GM12878 (cell line): ENCODE data around the gene MVK. TPM values are rescaled to one million over a fixed set of nuclear protein-coding genes. Genes with fewer than 3 reads are reported as not detected.

ENCODE experiments used
- ATAC-seq: fragments of 200-7000 bp; cut with Tn5 transposase; 3 replicates; pipeline ENCODE4 v1.9.1; 2020; ENCODE audit warnings: mild to moderate bottlenecking, moderate library complexity
- BruUV-seq: library from RNA; stranded (reverse); fragments of 400-500 nt; replicated peaks from 2 replicates; lab custom pipeline; 2021; lab: Mats Ljungman, UMichigan
- CTCF ChIA-PET: fragments of 300-600 bp; sonication (Branson Sonifier 250); formaldehyde crosslinking; extraction: SDS; loops from one replicate; lab custom pipeline; 2021; ENCODE audit warnings: inconsistent platforms; lab: Yijun Ruan, JAX
- POLR2A ChIA-PET: fragments of 350-600 bp; formaldehyde crosslinking; extraction: SDS; loops from one replicate; lab custom pipeline; 2021; ENCODE audit warnings: inconsistent platforms; lab: Charles Lee
- RAD21 ChIA-PET: fragments of 300-600 bp; sonication (Branson Sonifier 250); formaldehyde crosslinking; loops from one replicate; lab custom pipeline; 2023; ENCODE audit warnings: antibody characterized with exemption; ENCODE audit not compliant: unreplicated experiment; lab: Charles Lee
- SMC1A ChIA-PET: fragments of 300-600 bp; sonication (Branson Sonifier 250); formaldehyde crosslinking; loops from one replicate; lab custom pipeline; 2023; ENCODE audit not compliant: unreplicated experiment, uncharacterized antibody; lab: Charles Lee
- DNase-seq: peaks from one replicate; pipeline ENCODE4 v3.0.0-alpha.2; 2011; ENCODE audit warnings: low read depth, low spot score
- FAIRE-seq: peaks from 3 replicates; lab custom pipeline; 2011; peaks lifted over from hg19 to GRCh38; lab: Jason Lieb, UNC
- H2AFZ ChIP-seq: 2 replicates; pipeline ENCODE4 v1.6.0; 2011; ENCODE audit warnings: low read depth, low read length, control low read depth; ENCODE audit not compliant: control insufficient read depth
- H3K27ac ChIP-seq: 2 replicates; pipeline ENCODE4 v1.5.1; 2011; ENCODE audit warnings: control low read depth; ENCODE audit not compliant: control insufficient read depth, insufficient read depth
- H3K27me3 ChIP-seq, 2 experiments: replicated peaks in 1 of 2; 2 replicates each; pipeline versions ENCODE4 v1.6.0 to v1.6.1; 2011; ENCODE audit warnings: low read length in 1 of 2; ENCODE audit not compliant: control insufficient read depth in 2 of 2, insufficient read depth in 2 of 2
- H3K36me3 ChIP-seq, 2 experiments: 2 replicates each; pipeline ENCODE4 v1.5.1; 2011; ENCODE audit warnings: low read length in 1 of 2; ENCODE audit not compliant: control insufficient read depth in 2 of 2, insufficient read depth in 2 of 2
- H3K4me1 ChIP-seq: 2 replicates; pipeline ENCODE4 v1.6.1; 2011; ENCODE audit warnings: mild to moderate bottlenecking, low read length, moderate library complexity, mixed read lengths; ENCODE audit not compliant: control insufficient read depth, insufficient read depth
- H3K4me2 ChIP-seq: 2 replicates; pipeline ENCODE4 v1.6.0; 2011; ENCODE audit warnings: control low read depth; ENCODE audit not compliant: control insufficient read depth, insufficient read depth
- H3K4me3 ChIP-seq: fragments of 200-600 bp; sonication (generic); 2 replicates; pipeline ENCODE4 v1.5.1; 2016
- H3K79me2 ChIP-seq: 2 replicates; pipeline ENCODE4 v1.6.0; 2011; ENCODE audit warnings: low read length; ENCODE audit not compliant: control insufficient read depth, insufficient read depth
- H3K9ac ChIP-seq: 2 replicates; pipeline ENCODE4 v1.8.0; 2011; ENCODE audit warnings: low read length, control low read depth, mixed read lengths; ENCODE audit not compliant: control insufficient read depth, insufficient read depth
- H3K9me3 ChIP-seq: replicated peaks from 3 replicates; pipeline ENCODE4 v1.5.1; 2011; ENCODE audit warnings: mild to moderate bottlenecking, low read length; ENCODE audit not compliant: control insufficient read depth, insufficient read depth
- H4K20me1 ChIP-seq: 2 replicates; pipeline ENCODE4 v1.6.0; 2011; ENCODE audit not compliant: control insufficient read depth, insufficient read depth
- CBX5 ChIP-seq: sonication (generic); IDR thresholded peaks from 2 replicates; pipeline ENCODE4 v1.6.1; 2016; ENCODE audit warnings: low read depth, moderate library complexity, mild to moderate bottlenecking, inconsistent platforms
- HCFC1 ChIP-seq: fragments of 150-350 bp; IDR thresholded peaks from 2 replicates; pipeline ENCODE4 v1.6.1; 2014; ENCODE audit warnings: low read length
- IKZF2 ChIP-seq, 2 experiments: fragments of 450-650 bp; IDR thresholded peaks; 2 replicates each; pipeline ENCODE4 v1.6.1; 2017; ENCODE audit warnings: mild to moderate bottlenecking in 2 of 2, moderate library complexity in 2 of 2
- KAT2A ChIP-seq: conservative IDR thresholded peaks from 2 replicates; pipeline ENCODE4 v1.6.1; 2011; ENCODE audit warnings: low read depth, low read length; ENCODE audit not compliant: control insufficient read depth
- MEF2A ChIP-seq: IDR thresholded peaks from 2 replicates; pipeline ENCODE4 v1.6.1; 2011; ENCODE audit warnings: low read depth, mild to moderate bottlenecking, low read length, moderate library complexity; ENCODE audit not compliant: insufficient read depth
- NFXL1 ChIP-seq: fragments of 450-650 bp; IDR thresholded peaks from 2 replicates; pipeline ENCODE4 v1.6.1; 2017; ENCODE audit warnings: antibody characterized with exemption, mild to moderate bottlenecking, borderline replicate concordance
- NFYB ChIP-seq: IDR thresholded peaks from 2 replicates; pipeline ENCODE4 v1.6.1; 2011; ENCODE audit warnings: low read depth, mild to moderate bottlenecking, low read length, improper control_type of control experiment, moderate library complexity; ENCODE audit not compliant: insufficient read depth
- POLR2AphosphoS5 ChIP-seq: IDR thresholded peaks from 2 replicates; pipeline ENCODE4 v1.6.1; 2011; ENCODE audit warnings: mild to moderate bottlenecking, low read length, inconsistent platforms
- SMAD1 ChIP-seq: fragments of 450-650 bp; IDR thresholded peaks from 2 replicates; pipeline ENCODE4 v1.6.1; 2018; ENCODE audit warnings: mild to moderate bottlenecking, low read depth; ENCODE audit not compliant: partially characterized antibody
- SUPT20H ChIP-seq: IDR thresholded peaks from 2 replicates; pipeline ENCODE4 v1.6.1; 2011; ENCODE audit warnings: low read depth, mild to moderate bottlenecking, low read length, moderate library complexity, borderline replicate concordance; ENCODE audit not compliant: control insufficient read depth
- TAF1 ChIP-seq: IDR thresholded peaks from 2 replicates; pipeline ENCODE4 v1.6.1; 2011; ENCODE audit warnings: mild to moderate bottlenecking, low read depth, low read length, borderline replicate concordance
- YBX1 ChIP-seq: fragments of 450-650 bp; IDR thresholded peaks from 2 replicates; pipeline ENCODE4 v1.6.1; 2016; ENCODE audit warnings: antibody characterized with exemption
- ZBED1 ChIP-seq: IDR thresholded peaks from 2 replicates; pipeline ENCODE4 v1.6.1; 2016; ENCODE audit warnings: borderline replicate concordance
- WGBS: methylation state at CpG from one replicate; pipeline ENCODE4 v1.1.6; 2016; ENCODE audit warnings: low lambda C conversion rate; ENCODE audit not compliant: insufficient replicate concordance, insufficient coverage; ENCODE audit errors: missing lambda C conversion rate; 5-methylcytosine and 5-hydroxymethylcytosine counted together
- in situ Hi-C: fragments of 300-500 bp; cut with MboI; formaldehyde crosslinking; loops from 9 replicates; pipeline ENCODE4 v1.14.3; 2018; ENCODE audit warnings: mixed read lengths
- intact Hi-C: fragments of 100-400 bp; cut with micrococcal nuclease; formaldehyde crosslinking; loops from one replicate; pipeline ENCODE4 v1.14.2; 2022; ENCODE audit not compliant: unreplicated experiment
- polyA plus RNA-seq, 11 experiments: library from polyadenylated mRNA; depleted of rRNA in 4 of 11; unstranded in 6 of 11; stranded (reverse) in 5 of 11; fragments of >200 nt; fragmentation: Nextera tagmentation in 4 of 11; fragmentation: Illumina TruSeq in 1 of 11; extraction: Ambion mirVana in 4 of 11; extraction: Trizol in 1 of 11; gene quantifications; 1 replicate in 1 of 11; 2 replicates in 10 of 11; pipeline versions ENCODE4 v1.2.1 to v1.2.3, GENCODE V29; 2011 to 2016; ENCODE audit warnings: inconsistent platforms in 2 of 11, missing spikeins in 2 of 11, low read depth in 1 of 11
- total RNA-seq, 4 experiments: library from RNA; depleted of rRNA in 3 of 4; stranded (reverse); fragments of >200 nt in 3 of 4; fragmentation: Illumina TruSeq in 1 of 4; extraction: Trizol in 1 of 4; gene quantifications; 2 replicates each; pipeline versions ENCODE4 v1.2.1 to v1.2.3, GENCODE V29; 2013 to 2021
- TF ChIP-seq, protein P1 (sequence below): IDR thresholded peaks from 2 replicates; pipeline ENCODE4 v1.6.1; 2011; ENCODE audit warnings: low read depth, low read length, improper control_type of control experiment, borderline replicate concordance

Gene MVK
- total and polyA plus RNA-seq, 10 of the 15 experiments (the other 5 are each of a cell fraction or from before 2014, with no cell fraction given): 0.24 to 46.7 (median 31.9) TPM

DNA sequence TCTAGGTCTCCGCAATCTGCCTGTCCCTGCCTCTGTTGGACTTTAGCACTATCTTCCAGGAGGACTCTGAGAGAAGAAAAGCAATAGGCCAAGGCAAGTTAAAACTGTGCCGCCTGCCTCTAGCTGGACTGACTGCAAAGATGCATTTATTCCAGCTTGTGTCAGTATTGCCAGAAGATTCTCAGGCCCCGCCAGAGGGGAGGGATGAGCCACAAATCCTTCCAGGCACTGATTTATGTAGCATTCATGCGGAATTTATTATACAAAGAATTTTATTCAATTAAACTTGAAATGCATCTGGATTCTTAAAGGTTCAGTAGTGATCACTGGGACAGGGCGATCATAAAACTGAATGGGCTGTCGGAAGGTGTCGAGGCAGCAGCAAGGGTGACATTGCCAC is 20.1 kb upstream of the MVK start (continued):
- TF ChIP-seq HCFC1: no peak

- TF ChIP-seq CBX5 (no peak), NFXL1 (no peak)
- TF ChIP-seq, protein P1, sequence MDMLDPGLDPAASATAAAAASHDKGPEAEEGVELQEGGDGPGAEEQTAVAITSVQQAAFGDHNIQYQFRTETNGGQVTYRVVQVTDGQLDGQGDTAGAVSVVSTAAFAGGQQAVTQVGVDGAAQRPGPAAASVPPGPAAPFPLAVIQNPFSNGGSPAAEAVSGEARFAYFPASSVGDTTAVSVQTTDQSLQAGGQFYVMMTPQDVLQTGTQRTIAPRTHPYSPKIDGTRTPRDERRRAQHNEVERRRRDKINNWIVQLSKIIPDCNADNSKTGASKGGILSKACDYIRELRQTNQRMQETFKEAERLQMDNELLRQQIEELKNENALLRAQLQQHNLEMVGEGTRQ: no peak
- BruUV-seq: no TSS peak
- WGBS: 84% methylated on average over 16 of the region's 16 CpGs
These were observed 19.6 kb upstream of the MVK start for GRCh38 chr12:109553906-109554500.

GRCh38 chr12:109554761-109555160 is 18.8 kb upstream of the MVK start:
- FAIRE-seq (no peak), DNase-seq (no peak), ATAC-seq (no peak)
- Histone ChIP-seq H3K4me2 (no peak overlapping the region), H3K4me1 (no peaks in the 10 kb centered on the region), H3K4me3 (no peak overlapping the region), H3K36me3 (no peaks in the 10 kb centered on the region), H3K27me3 (no peaks in the 10 kb centered on the region), H3K9me3 (no peaks in the 10 kb centered on the region), H3K9ac (no peak overlapping the region), H3K79me2 (no peaks in the 10 kb centered on the region), H3K27ac (no peak overlapping the region), H2AFZ (no peak overlapping the region), H4K20me1 (no peaks in the 10 kb centered on the region)
- 72% methylated on average over 6 of the region's 6 CpGs for WGBS
- in situ Hi-C loops: no loop called here
- ChIA-PET CTCF (no interaction called here), RAD21 (no interaction called here), SMC1A (no interaction called here), POLR2A (no interaction called here)
- BruUV-seq: no TSS peak
- intact Hi-C loops: no loop called here
- TF ChIP-seq TAF1 (no peak), CBX5 (no peak), YBX1 (no peak), POLR2AphosphoS5 (no peak), ZBED1 (no peak), SMAD1 (no peak), SUPT20H (no peak), NFYB (no peak), KAT2A (no peak), MEF2A (no peak), IKZF2 (IDR thresholded peaks at IDR 0.05) (no peak)

More at GRCh38 chr12:109553906-109554500, 19.6 kb upstream of the MVK start:
- SMC1A ChIA-PET: no interaction called here
- DNase-seq (no peak), ATAC-seq (no peak), FAIRE-seq (no peak)
- Histone ChIP-seq H3K4me3 (no peak overlapping the region), H3K36me3 (no peaks in the 10 kb centered on the region), H3K27ac (no peak overlapping the region), H3K27me3 (no peaks in the 10 kb centered on the region), H3K79me2 (no peaks in the 10 kb centered on the region), H4K20me1 (no peaks in the 10 kb centered on the region), H2AFZ (no peak overlapping the region), H3K4me1 (no peaks in the 10 kb centered on the region), H3K9ac (no peak overlapping the region), H3K9me3 (no peaks in the 10 kb centered on the region), H3K4me2 (no peak overlapping the region)
- intact Hi-C loops: no loop called here
- in situ Hi-C loops: no loop called here
- POLR2A ChIA-PET: no interaction called here
- CTCF ChIA-PET: interaction anchor here (1.6 kb wide), 1 partner anchor 222 kb away, joined by 4 read pairs; no protein-coding TSS in a partner anchor
- RAD21 ChIA-PET: no interaction called here
